Endodermal cell (in vitro differentiated cells): ENCODE data around the gene DPH7. TPM values are rescaled to one million over a fixed set of nuclear protein-coding genes. Genes with fewer than 3 reads are reported as not detected.

Experiments
- DNase-seq: peaks from one replicate; pipeline ENCODE4 v3.0.0-alpha.2; 2017
- H3K27ac ChIP-seq: 2 replicates; pipeline ENCODE4 v1.5.1; 2013; ENCODE audit warnings: mild to moderate bottlenecking, low read depth, low read length, moderate library complexity
- H3K27me3 ChIP-seq: 2 replicates; pipeline ENCODE4 v1.6.1; 2013; ENCODE audit warnings: mild to moderate bottlenecking, low read length, moderate library complexity; ENCODE audit not compliant: insufficient read depth, control insufficient read depth, poor library complexity, severe bottlenecking
- H3K36me3 ChIP-seq: 2 replicates; pipeline ENCODE4 v1.7.0; 2013; ENCODE audit warnings: mild to moderate bottlenecking, low read length, moderate library complexity; ENCODE audit not compliant: control insufficient read depth, insufficient read depth
- H3K4me1 ChIP-seq: one replicate; pipeline ENCODE4 v1.7.0; 2013; ENCODE audit warnings: low read length; ENCODE audit not compliant: control insufficient read depth, insufficient read depth
- H3K4me3 ChIP-seq: 2 replicates; pipeline ENCODE4 v1.5.1; 2013; ENCODE audit warnings: mild to moderate bottlenecking, low read length, moderate library complexity
- H3K9ac ChIP-seq: 2 replicates; pipeline ENCODE4 v1.6.1; 2013; ENCODE audit warnings: mild to moderate bottlenecking, low read length, moderate library complexity; ENCODE audit not compliant: poor library complexity, severe bottlenecking; ENCODE audit errors: extremely low read depth
- H3K9me3 ChIP-seq: 2 replicates; pipeline ENCODE4 v1.6.1; 2013; ENCODE audit warnings: mild to moderate bottlenecking, low read length, moderate library complexity; ENCODE audit not compliant: control insufficient read depth
- H3K27ac Mint-ChIP-seq: 2 replicates; pipeline ENCODE4 v1.8.0; 2020; ENCODE audit warnings: mixed read lengths
- H3K27me3 Mint-ChIP-seq: 2 replicates; pipeline ENCODE4 v1.8.0; 2021; ENCODE audit warnings: mild to moderate bottlenecking, mixed read lengths; ENCODE audit not compliant: insufficient read depth
- H3K36me3 Mint-ChIP-seq: 2 replicates; pipeline ENCODE4 v1.8.0; 2020; ENCODE audit warnings: low read depth, mixed read lengths
- H3K4me1 Mint-ChIP-seq: 2 replicates; pipeline ENCODE4 v1.8.0; 2020; ENCODE audit warnings: mixed read lengths
- H3K4me3 Mint-ChIP-seq: 2 replicates; pipeline ENCODE4 v1.8.0; 2020; ENCODE audit warnings: mild to moderate bottlenecking, moderate library complexity, mixed read lengths
- H3K9me3 Mint-ChIP-seq: 2 replicates; pipeline ENCODE4 v1.8.0; 2020; ENCODE audit warnings: mild to moderate bottlenecking, mixed read lengths
- CTCF ChIP-seq: fragments of 200-600 bp; sonication (generic); conservative IDR thresholded peaks from 2 replicates; pipeline ENCODE4 v1.5.0; 2021; ENCODE audit warnings: antibody characterized with exemption, mild to moderate bottlenecking
- WGBS, 2 experiments: methylation state at CpG; one replicate each; pipeline versions ENCODE4 v1.1.5 to v1.1.7; 2013; ENCODE audit warnings: missing lambda C conversion rate in 2 of 2, mixed read lengths in 1 of 2; ENCODE audit not compliant: insufficient coverage in 1 of 2, insufficient read length in 1 of 2; 5-methylcytosine and 5-hydroxymethylcytosine counted together
- total RNA-seq, 2 donors: library from RNA; stranded (reverse); fragmentation: NEBNext Ultra II Directional in 1 of 2; extraction: Animal tissue kit (Norgen Biotek cat#: 25700) in 1 of 2; gene quantifications; 2 replicates in 1 of 2; 3 replicates in 1 of 2; pipeline ENCODE4 v1.2.1, GENCODE V29; 2021

DPH7 gene
- total RNA-seq, 2 donors from 2014 or later = 48.9 to 50.4 TPM

GRCh38 chr9:137544176-137544760 lies 34.5 kb downstream of the DPH7 start:
- Histone ChIP-seq H3K27ac (no peak overlapping the region), H3K27me3 (no peaks in the 10 kb centered on the region), H3K4me3 (no peak overlapping the region), H3K9ac (no peak overlapping the region), H3K4me1 (no peaks in the 10 kb centered on the region), H3K36me3 (no peaks in the 10 kb centered on the region), H3K9me3 (no peaks in the 10 kb centered on the region)
- 91% methylated on average over 9 to 12 of the region's 12 CpGs for WGBS, 2 experiments
- Mint-ChIP-seq H3K9me3 (peaks cover 22% of the 10 kb centered on the region), H3K27me3 (no peaks in the 10 kb centered on the region), H3K27ac (no peak overlapping the region), H3K4me1 (no peaks in the 10 kb centered on the region), H3K4me3 (no peak overlapping the region), H3K36me3 (peaks cover 8% of the 10 kb centered on the region)
- TF ChIP-seq CTCF = no peak
- no peak for DNase-seq

- Mint-ChIP-seq H3K4me1 (no peaks in the 10 kb centered on the region), H3K27ac (no peak overlapping the region), H3K4me3 (no peak overlapping the region), H3K36me3 (peaks cover 8% of the 10 kb centered on the region), H3K9me3 (peaks cover 22% of the 10 kb centered on the region), H3K27me3 (no peaks in the 10 kb centered on the region)
- WGBS, 2 experiments = 92% methylated on average over 12 to 25 of the region's 25 CpGs
- Histone ChIP-seq H3K9me3 (no peaks in the 10 kb centered on the region), H3K4me3 (no peak overlapping the region), H3K4me1 (no peaks in the 10 kb centered on the region), H3K27me3 (no peaks in the 10 kb centered on the region), H3K36me3 (no peaks in the 10 kb centered on the region), H3K9ac (no peak overlapping the region), H3K27ac (no peak overlapping the region)
- DNase-seq = no peak
- no peak for TF ChIP-seq CTCF
These were observed 35.3 kb downstream of the DPH7 start for GRCh38 chr9:137543237-137543963.

GRCh38 chr9:137542486-137542885 lies 36.2 kb downstream of the DPH7 start:
- no peaks in the 10 kb centered on the region for H3K27me3 Mint-ChIP-seq
- H3K36me3 Mint-ChIP-seq = peaks cover 8% of the 10 kb centered on the region
- H3K4me1 Mint-ChIP-seq = no peaks in the 10 kb centered on the region
- Histone ChIP-seq H3K27ac (no peak overlapping the region), H3K36me3 (no peaks in the 10 kb centered on the region), H3K27me3 (no peaks in the 10 kb centered on the region), H3K9ac (no peak overlapping the region), H3K4me1 (no peaks in the 10 kb centered on the region), H3K4me3 (no peak overlapping the region), H3K9me3 (no peaks in the 10 kb centered on the region)
- WGBS, 2 experiments = 90 to 98% methylated on average over 18 to 20 of the region's 20 CpGs
- no peak for DNase-seq
- H3K9me3 Mint-ChIP-seq = peaks cover 20% of the 10 kb centered on the region
- H3K4me3 Mint-ChIP-seq = no peak overlapping the region
- no peak overlapping the region for H3K27ac Mint-ChIP-seq
- no peak for TF ChIP-seq CTCF
